Adipocyte (in vitro differentiated cells): Measurements from ENCODE around the gene PLCB2.

Experiments
- DNase-seq: peaks from one replicate; pipeline ENCODE4 v3.0.0-alpha.2; 2015; ENCODE audit warnings: low read depth
- H3K27me3 ChIP-seq: replicated peaks from 2 replicates; pipeline ENCODE4 v1.7.0; 2013; ENCODE audit warnings: mild to moderate bottlenecking, low read length, moderate library complexity; ENCODE audit not compliant: control insufficient read depth, insufficient read depth
- H3K36me3 ChIP-seq: 2 replicates; pipeline ENCODE4 v1.7.0; 2013; ENCODE audit warnings: low read length, mild to moderate bottlenecking, moderate library complexity; ENCODE audit not compliant: control insufficient read depth, insufficient read depth, severe bottlenecking
- H3K4me1 ChIP-seq: 2 replicates; pipeline ENCODE4 v1.7.0; 2013; ENCODE audit warnings: mild to moderate bottlenecking, low read length, moderate library complexity; ENCODE audit not compliant: control insufficient read depth, insufficient read depth
- H3K4me3 ChIP-seq: 2 replicates; pipeline ENCODE4 v1.7.0; 2013; ENCODE audit warnings: mild to moderate bottlenecking, low read length, moderate library complexity
- H3K9ac ChIP-seq: 2 replicates; pipeline ENCODE4 v1.7.0; 2013; ENCODE audit warnings: mild to moderate bottlenecking, low read length, moderate library complexity
- H3K9me3 ChIP-seq: 2 replicates; pipeline ENCODE4 v1.7.0; 2013; ENCODE audit warnings: mild to moderate bottlenecking, low read length, moderate library complexity; ENCODE audit not compliant: control insufficient read depth

PLCB2 gene

GRCh38 chr15:40272485-40273056 lies 35.2 kb downstream of the PLCB2 start:
- Histone ChIP-seq H3K9me3 (no peaks in the 10 kb centered on the region), H3K4me3 (no peak overlapping the region), H3K36me3 (no peaks in the 10 kb centered on the region), H3K4me1 (no peaks in the 10 kb centered on the region), H3K9ac (no peak overlapping the region), H3K27me3 (peaks cover 11% of the 10 kb centered on the region)
- no peak for DNase-seq

- Histone ChIP-seq H3K4me3 (no peak overlapping the region), H3K27me3 (peaks cover 6% of the 10 kb centered on the region)
Measured at GRCh38 chr15:40271685-40272484, 35.9 kb downstream of the PLCB2 start.

GRCh38 chr15:40270246-40270995 lies 37.3 kb downstream of the PLCB2 start:
- DNase-seq, result no peak
- H3K9ac ChIP-seq, result no peak overlapping the region

More at GRCh38 chr15:40271685-40272484, 35.9 kb downstream of the PLCB2 start:
- Histone ChIP-seq H3K9me3 (no peaks in the 10 kb centered on the region), H3K9ac (no peak overlapping the region), H3K4me1 (peaks cover 4% of the 10 kb centered on the region), H3K36me3 (no peaks in the 10 kb centered on the region)
- no peak for DNase-seq

GRCh38 chr15:40269604-40270003 lies 38.1 kb downstream of the PLCB2 start:
- Histone ChIP-seq H3K4me3 (no peak overlapping the region), H3K4me1 (peaks cover 13% of the 10 kb centered on the region)

More at GRCh38 chr15:40270246-40270995, 37.3 kb downstream of the PLCB2 start:
- H3K4me3 ChIP-seq, result no peak overlapping the region
- H3K4me1 ChIP-seq, result peaks cover 13% of the 10 kb centered on the region
- H3K27me3 ChIP-seq, result no peaks in the 10 kb centered on the region
- no peaks in the 10 kb centered on the region for H3K36me3 ChIP-seq
- H3K9me3 ChIP-seq, result no peaks in the 10 kb centered on the region

GRCh38 chr15:40267670-40268069 lies 40.1 kb downstream of the PLCB2 start:
- peaks cover 23% of the 10 kb centered on the region for H3K4me1 ChIP-seq
- H3K27me3 ChIP-seq, result no peaks in the 10 kb centered on the region
- H3K4me3 ChIP-seq, result no peak overlapping the region
- DNase-seq, result no peak
- no peaks in the 10 kb centered on the region for H3K9me3 ChIP-seq
- H3K36me3 ChIP-seq, result no peaks in the 10 kb centered on the region
- no peak overlapping the region for H3K9ac ChIP-seq

More at GRCh38 chr15:40269604-40270003, 38.1 kb downstream of the PLCB2 start:
- H3K9me3 ChIP-seq, result no peaks in the 10 kb centered on the region
- no peaks in the 10 kb centered on the region for H3K27me3 ChIP-seq
- H3K36me3 ChIP-seq, result no peaks in the 10 kb centered on the region
- no peak overlapping the region for H3K9ac ChIP-seq
- no peak for DNase-seq

GRCh38 chr15:40266828-40267304 lies 40.9 kb downstream of the PLCB2 start:
- DNase-seq, result peak; percentile 94
- H3K4me1 ChIP-seq, result peaks cover 23% of the 10 kb centered on the region
- no peak overlapping the region for H3K4me3 ChIP-seq
- no peaks in the 10 kb centered on the region for H3K36me3 ChIP-seq
- no peaks in the 10 kb centered on the region for H3K27me3 ChIP-seq
- peak overlapping the region; percentile 47 for H3K9ac ChIP-seq
- H3K9me3 ChIP-seq, result no peaks in the 10 kb centered on the region

- no peaks in the 10 kb centered on the region for H3K9me3 ChIP-seq
Measured at GRCh38 chr15:40265875-40266274, 41.9 kb downstream of the PLCB2 start.

GRCh38 chr15:40265355-40265754 lies 42.4 kb downstream of the PLCB2 start:
- no peak overlapping the region for H3K9ac ChIP-seq
- no peaks in the 10 kb centered on the region for H3K36me3 ChIP-seq
- H3K4me1 ChIP-seq, result peaks cover 23% of the 10 kb centered on the region
- no peak for DNase-seq
- no peaks in the 10 kb centered on the region for H3K27me3 ChIP-seq
- no peaks in the 10 kb centered on the region for H3K9me3 ChIP-seq
- H3K4me3 ChIP-seq, result no peak overlapping the region

More at GRCh38 chr15:40265875-40266274, 41.9 kb downstream of the PLCB2 start:
- no peak for DNase-seq
- Histone ChIP-seq H3K4me1 (peaks cover 23% of the 10 kb centered on the region), H3K9ac (peak overlapping the region; percentile 47), H3K4me3 (no peak overlapping the region), H3K27me3 (no peaks in the 10 kb centered on the region), H3K36me3 (no peaks in the 10 kb centered on the region)

GRCh38 chr15:40264321-40265153 lies 43.2 kb downstream of the PLCB2 start:
- Histone ChIP-seq H3K4me1 (peaks cover 23% of the 10 kb centered on the region), H3K9ac (no peak overlapping the region), H3K36me3 (no peaks in the 10 kb centered on the region), H3K9me3 (no peaks in the 10 kb centered on the region), H3K4me3 (no peak overlapping the region), H3K27me3 (no peaks in the 10 kb centered on the region)
- DNase-seq, result no peak

- H3K4me3 ChIP-seq, result peak overlapping the region; percentile 28
Measured at GRCh38 chr15:40263024-40263754, 44.5 kb downstream of the PLCB2 start.

More at GRCh38 chr15:40263024-40263754, 44.5 kb downstream of the PLCB2 start:
- H3K36me3 ChIP-seq, result no peaks in the 10 kb centered on the region
- peak overlapping the region; percentile 17 for H3K9ac ChIP-seq
- DNase-seq, result peak; percentile 81
- peaks cover 23% of the 10 kb centered on the region for H3K4me1 ChIP-seq
- H3K27me3 ChIP-seq, result peaks cover 7% of the 10 kb centered on the region
- no peaks in the 10 kb centered on the region for H3K9me3 ChIP-seq
